IPS-18a (cell line): Measurements from ENCODE around the gene ANKRD29.

Experiments used
- H3K27ac ChIP-seq: one replicate; pipeline ENCODE4 v1.5.1; 2013; ENCODE audit warnings: low read length
- H3K27me3 ChIP-seq: one replicate; pipeline ENCODE4 v1.6.1; 2013; ENCODE audit warnings: mild to moderate bottlenecking, low read length; ENCODE audit not compliant: control insufficient read depth, insufficient read depth
- H3K36me3 ChIP-seq: one replicate; pipeline ENCODE4 v1.6.1; 2013; ENCODE audit warnings: low read depth, low read length; ENCODE audit not compliant: control insufficient read depth
- H3K4me1 ChIP-seq: one replicate; pipeline ENCODE4 v1.6.1; 2013; ENCODE audit warnings: low read depth, low read length; ENCODE audit not compliant: control insufficient read depth
- H3K4me3 ChIP-seq: one replicate; pipeline ENCODE4 v1.5.1; 2013; ENCODE audit warnings: low read length
- H3K9ac ChIP-seq: one replicate; pipeline ENCODE4 v1.6.1; 2013; ENCODE audit warnings: mild to moderate bottlenecking, low read length, moderate library complexity
- H3K9me3 ChIP-seq: one replicate; pipeline ENCODE4 v1.6.1; 2013; ENCODE audit warnings: low read depth, low read length; ENCODE audit not compliant: control insufficient read depth

The ANKRD29 gene, protein sequence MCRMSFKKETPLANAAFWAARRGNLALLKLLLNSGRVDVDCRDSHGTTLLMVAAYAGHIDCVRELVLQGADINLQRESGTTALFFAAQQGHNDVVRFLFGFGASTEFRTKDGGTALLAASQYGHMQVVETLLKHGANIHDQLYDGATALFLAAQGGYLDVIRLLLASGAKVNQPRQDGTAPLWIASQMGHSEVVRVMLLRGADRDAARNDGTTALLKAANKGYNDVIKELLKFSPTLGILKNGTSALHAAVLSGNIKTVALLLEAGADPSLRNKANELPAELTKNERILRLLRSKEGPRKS

DNA sequence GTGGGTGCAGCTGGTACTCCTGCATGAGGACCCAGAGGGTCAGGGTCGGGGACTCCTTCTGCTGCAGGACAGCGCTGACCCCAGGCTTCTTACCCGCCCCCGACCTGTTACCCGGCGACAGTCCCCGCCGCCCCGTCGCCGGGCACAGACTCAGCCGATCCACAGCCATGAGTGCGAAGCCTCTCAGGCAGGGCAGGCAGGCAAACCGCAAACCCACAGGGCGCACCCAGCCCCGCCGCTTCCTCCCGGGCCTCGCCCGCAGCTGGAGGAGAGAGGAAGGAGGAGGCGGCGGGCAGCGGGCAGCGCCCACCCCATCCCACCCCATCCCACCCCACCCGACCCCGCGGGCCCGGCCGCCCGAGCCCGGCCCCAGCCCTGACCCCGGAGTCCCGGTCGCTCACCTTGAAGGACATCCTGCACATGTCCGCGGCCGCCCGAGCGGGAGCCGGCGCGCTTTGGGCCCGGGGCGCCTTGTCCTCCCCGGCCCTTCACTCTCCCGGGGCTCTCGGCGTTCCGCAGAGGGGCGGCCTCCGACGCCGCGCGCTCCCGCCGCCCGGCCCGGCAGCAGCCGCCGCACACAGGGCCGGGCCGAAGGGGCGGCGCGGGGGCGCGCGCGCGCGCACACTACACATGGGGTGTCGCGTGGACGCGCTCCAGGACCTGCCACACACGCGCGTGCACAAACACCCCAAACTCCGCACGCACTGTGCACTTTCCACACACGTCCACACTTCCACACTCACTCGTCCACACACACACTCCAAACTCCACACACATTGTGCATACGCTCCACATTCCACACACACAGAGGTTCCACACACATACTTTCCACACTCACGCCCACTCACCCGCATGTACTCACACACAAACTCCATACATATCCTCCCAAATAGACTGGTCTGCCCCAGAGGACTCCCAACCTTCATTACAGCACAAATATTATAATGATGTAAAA is at the start of gene ANKRD29:
Gene ANKRD29 (minus strand): TSS at position 603 of the 955 bp plus-strand sequence. CDS start 181 bp downstream, at position 422.
- Histone ChIP-seq H3K27ac (no peak within 1 kb of the TSS), H3K9ac (no peak within 1 kb of the TSS), H3K27me3 (peaks cover 16% of the 10 kb centered on the region), H3K9me3 (no peaks in the 10 kb centered on the region), H3K4me1 (peaks cover 3% of the 10 kb centered on the region), H3K4me3 (peak within 1 kb of the TSS; percentile 73), H3K36me3 (no peaks in the 10 kb centered on the region)

DNA sequence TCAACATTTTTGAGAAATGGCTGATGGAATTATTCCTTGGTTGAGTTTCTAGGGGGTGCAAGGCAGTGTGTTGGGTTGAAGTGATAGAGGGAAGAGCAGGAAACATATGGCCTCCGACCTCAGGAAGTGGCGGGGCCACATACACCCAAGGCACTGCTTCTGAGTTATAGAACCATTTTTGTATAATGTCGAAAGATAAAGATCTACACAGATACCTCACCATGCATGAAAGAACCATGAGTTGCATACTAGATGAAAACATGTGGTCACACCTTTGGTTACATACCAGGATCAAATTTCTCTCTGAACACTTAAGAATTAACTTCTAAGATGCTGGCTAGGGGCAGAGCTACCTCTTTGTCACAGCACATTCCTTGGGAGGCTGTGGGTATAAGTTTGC is 49.7 kb upstream of the ANKRD29 start:
- H3K27ac ChIP-seq = no peak overlapping the region
- H3K9ac ChIP-seq = no peak overlapping the region
- no peaks in the 10 kb centered on the region for H3K9me3 ChIP-seq
- H3K27me3 ChIP-seq = no peaks in the 10 kb centered on the region
- H3K4me1 ChIP-seq = peaks cover 4% of the 10 kb centered on the region
- no peak overlapping the region for H3K4me3 ChIP-seq
- no peaks in the 10 kb centered on the region for H3K36me3 ChIP-seq

DNA sequence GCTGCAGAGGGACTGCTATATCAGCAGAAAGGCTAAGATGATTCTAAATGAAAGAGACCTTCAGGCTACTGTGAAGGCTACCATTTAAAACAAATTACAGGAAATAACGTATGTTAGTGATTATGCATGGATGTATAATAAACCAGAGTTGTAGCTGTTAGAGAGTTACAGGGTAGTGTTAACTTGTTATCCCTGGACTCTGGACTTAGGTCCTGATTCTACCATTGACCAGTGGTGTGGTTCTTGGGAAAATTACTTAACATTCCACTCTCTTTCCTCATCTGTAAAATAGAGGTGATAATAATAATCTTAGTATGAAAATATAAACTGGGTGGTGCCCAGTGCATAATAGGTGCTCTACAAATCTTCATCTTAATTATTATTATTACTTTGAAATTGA is 48.7 kb upstream of the ANKRD29 start:
- Histone ChIP-seq H3K4me3 (no peak overlapping the region), H3K36me3 (no peaks in the 10 kb centered on the region), H3K9me3 (no peaks in the 10 kb centered on the region), H3K27me3 (no peaks in the 10 kb centered on the region), H3K27ac (no peak overlapping the region), H3K9ac (no peak overlapping the region), H3K4me1 (peaks cover under 1% of the 10 kb centered on the region)

DNA sequence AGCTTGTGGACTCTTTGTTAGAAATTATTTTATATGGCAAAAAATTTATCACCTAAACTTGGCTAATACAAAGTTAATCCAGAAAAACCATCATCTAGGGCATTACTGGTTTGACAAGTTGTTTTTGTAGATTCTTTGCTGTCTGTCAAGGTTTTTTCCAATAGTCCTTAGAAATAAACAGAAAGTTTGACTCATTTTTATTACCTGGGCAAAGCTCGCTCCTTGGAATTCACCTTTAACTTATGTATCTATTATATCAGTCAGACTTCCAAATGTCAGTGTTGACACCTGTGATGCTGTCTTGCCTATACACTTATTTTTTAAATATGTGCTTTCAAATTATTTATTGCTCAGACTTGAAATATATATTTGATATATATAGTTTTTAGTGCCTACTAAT is 48.2 kb upstream of the ANKRD29 start:
- Histone ChIP-seq H3K36me3 (no peaks in the 10 kb centered on the region), H3K27me3 (no peaks in the 10 kb centered on the region), H3K4me3 (no peak overlapping the region), H3K9ac (no peak overlapping the region), H3K9me3 (no peaks in the 10 kb centered on the region), H3K4me1 (no peaks in the 10 kb centered on the region), H3K27ac (no peak overlapping the region)

DNA sequence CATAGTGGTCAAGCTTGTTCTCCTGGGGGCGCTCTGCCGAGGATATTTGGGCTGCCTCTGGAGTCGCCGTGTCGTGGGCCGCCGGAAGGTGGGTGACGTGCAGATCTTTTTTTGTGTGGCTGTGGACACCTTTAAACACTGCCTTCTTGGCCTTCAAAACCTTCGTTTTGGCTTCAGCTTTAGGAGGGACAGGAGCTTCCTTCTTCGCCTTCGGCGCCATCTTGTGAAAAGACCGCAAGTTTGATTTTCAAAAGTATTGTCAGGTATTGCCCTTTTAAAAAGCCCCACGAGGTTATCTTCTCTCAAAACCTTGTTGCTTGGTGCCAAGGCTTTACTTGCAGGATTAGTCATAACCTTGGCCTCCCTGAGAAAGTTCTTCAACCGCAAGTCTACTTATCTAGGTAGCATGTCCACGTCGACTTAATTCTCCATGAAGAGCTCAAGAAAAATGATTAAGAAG is 47.4 kb upstream of the ANKRD29 start:
- no peak overlapping the region for H3K4me3 ChIP-seq
- H3K4me1 ChIP-seq = no peaks in the 10 kb centered on the region
- H3K27me3 ChIP-seq = no peaks in the 10 kb centered on the region
- no peaks in the 10 kb centered on the region for H3K9me3 ChIP-seq
- no peak overlapping the region for H3K9ac ChIP-seq
- no peaks in the 10 kb centered on the region for H3K36me3 ChIP-seq
- H3K27ac ChIP-seq = no peak overlapping the region

DNA sequence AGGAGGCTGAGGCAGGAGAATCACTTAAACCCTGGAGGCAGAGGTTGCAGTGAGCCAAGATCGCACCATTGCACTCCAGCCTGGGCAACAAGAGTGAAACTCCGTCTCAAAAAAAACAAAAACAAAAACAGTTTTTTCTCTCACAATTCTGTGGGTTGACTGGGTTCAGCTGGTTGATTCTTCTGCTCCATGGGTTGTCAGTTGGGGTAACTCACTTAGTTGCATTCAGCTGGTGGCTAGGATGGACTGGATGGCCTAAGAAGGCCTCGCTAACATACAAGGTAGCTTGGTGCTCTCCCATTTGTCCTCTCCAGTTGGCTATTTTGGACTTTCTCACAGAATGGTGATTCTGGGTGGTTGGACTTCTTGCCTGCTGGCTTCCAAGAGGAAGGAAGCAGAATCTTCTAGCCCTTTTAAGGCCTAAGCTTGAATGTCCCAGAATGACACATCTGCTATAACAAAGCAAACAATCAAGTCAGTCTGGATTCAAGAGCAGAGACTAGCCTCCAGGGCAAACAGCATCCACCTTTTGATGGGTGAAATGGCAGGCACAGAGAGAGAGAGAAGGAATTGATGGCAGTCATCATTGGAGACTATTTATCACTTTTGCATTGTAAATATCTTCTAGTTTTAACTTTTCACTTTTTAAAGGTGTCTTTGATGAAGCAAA is 44.4 kb upstream of the ANKRD29 start:
- Histone ChIP-seq H3K27ac (no peak overlapping the region), H3K9me3 (no peaks in the 10 kb centered on the region)

DNA sequence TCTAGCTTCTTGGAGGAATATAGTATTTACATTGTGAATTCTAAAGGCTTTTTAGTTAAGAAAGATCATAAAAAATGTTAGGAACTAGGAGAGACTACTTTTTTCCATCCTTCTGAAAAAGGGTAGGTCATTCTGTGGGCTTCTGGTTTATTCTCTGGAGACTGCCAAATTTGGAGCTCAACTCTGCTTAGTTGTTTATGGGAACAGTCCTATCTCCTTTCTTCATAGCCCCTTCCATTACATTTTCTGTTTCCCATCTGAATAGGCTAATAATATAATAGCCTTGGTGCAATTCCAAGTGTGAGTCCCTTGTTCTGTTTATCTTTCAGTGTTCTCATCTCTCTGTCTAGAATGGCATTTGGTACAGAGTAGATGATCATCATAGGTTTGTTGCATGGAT is 42.1 kb upstream of the ANKRD29 start:
- Histone ChIP-seq H3K27me3 (no peaks in the 10 kb centered on the region), H3K36me3 (no peaks in the 10 kb centered on the region), H3K4me1 (no peaks in the 10 kb centered on the region), H3K9ac (no peak overlapping the region), H3K9me3 (no peaks in the 10 kb centered on the region), H3K4me3 (no peak overlapping the region), H3K27ac (no peak overlapping the region)

More for the DNA sequence above, 44.4 kb upstream of the ANKRD29 start:
- no peaks in the 10 kb centered on the region for H3K27me3 ChIP-seq
- H3K9ac ChIP-seq = no peak overlapping the region
- H3K36me3 ChIP-seq = no peaks in the 10 kb centered on the region
- no peaks in the 10 kb centered on the region for H3K4me1 ChIP-seq
- H3K4me3 ChIP-seq = no peak overlapping the region

DNA sequence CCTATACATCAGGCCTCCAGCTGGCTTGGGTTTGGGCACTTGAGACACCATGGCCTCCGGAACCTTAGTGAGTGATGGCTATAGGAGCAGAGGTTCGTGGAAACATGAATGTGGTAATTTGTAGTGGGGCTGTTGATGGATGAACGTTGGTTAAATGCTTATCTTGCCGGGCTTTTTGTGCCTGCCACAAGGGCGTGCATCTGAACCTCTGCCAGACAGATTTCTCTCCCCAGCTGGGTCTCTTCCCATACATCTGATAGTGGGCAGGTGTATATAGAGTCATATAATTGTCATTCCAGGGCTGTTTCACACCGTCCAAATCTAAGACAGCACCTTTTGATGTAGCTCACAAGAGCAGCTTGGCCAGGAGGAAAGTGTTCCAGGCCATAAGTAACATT is 41.3 kb upstream of the ANKRD29 start:
- Histone ChIP-seq H3K9ac (no peak overlapping the region), H3K36me3 (no peaks in the 10 kb centered on the region), H3K27me3 (no peaks in the 10 kb centered on the region), H3K27ac (no peak overlapping the region), H3K9me3 (no peaks in the 10 kb centered on the region), H3K4me1 (no peaks in the 10 kb centered on the region), H3K4me3 (no peak overlapping the region)

DNA sequence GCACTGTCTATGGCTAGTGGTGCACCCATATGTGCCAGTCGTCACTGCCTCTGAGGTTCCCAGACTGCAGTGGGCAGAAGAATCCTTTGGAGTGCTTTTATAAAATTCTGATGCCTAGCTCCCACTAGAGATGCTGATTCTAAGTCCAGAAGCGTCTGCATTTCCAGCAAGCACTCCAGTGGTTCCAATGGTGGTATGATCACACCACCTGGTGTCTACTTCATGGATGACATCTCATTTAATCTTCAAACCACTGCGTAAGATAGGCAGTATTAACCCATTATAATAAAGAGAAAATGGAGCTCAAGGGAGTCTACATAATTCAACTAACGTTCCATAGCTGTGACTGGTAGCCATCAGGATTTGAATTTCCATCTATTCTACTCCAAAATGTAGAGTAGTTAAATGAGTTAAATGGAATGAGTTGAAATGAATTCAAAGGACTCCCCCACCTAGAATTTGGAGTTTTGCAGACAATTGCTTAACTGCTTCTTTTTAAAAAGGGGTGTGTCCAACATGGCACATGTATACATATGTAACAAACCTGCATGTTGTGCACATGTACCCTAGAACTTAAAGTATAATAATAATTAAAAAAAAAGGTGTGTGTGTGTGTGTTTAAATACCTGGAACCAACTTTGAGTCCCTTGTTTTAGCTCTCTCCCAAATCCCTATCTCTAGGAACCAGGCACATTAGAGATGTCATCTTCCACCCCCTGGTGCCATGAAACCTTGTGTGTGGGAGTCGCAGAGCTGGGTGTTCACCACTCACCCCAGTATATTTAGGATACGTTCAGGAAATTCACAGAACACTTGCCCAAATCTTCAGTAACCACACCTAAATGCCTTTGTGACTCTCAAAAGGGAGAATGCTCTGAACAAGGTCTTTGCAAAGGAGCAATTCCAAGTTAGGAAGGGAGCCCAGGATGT is 40.6 kb upstream of the ANKRD29 start:
- Histone ChIP-seq H3K27me3 (no peaks in the 10 kb centered on the region), H3K4me1 (no peaks in the 10 kb centered on the region), H3K36me3 (no peaks in the 10 kb centered on the region), H3K9me3 (no peaks in the 10 kb centered on the region), H3K4me3 (no peak overlapping the region), H3K9ac (no peak overlapping the region), H3K27ac (no peak overlapping the region)

DNA sequence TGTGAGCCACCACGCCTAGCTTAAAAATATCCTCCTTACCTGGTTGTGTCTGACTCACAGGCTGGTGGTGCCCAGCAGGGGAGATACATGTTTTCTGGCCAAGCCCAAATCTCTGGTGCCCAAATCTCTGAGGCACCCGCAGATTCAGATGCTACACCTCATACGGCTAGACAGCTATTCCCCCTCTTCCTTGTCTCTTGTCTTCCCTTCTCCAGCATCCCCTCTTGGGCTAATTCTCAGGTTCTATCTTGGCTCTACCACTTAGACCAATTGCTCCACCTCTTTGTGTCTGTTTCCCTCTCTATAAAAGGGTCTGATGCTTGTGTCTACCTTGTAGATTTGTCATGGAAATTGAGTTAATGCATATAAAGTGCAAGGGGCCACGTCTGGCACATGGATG is 39.9 kb upstream of the ANKRD29 start:
- Histone ChIP-seq H3K27ac (no peak overlapping the region), H3K4me1 (no peaks in the 10 kb centered on the region), H3K4me3 (no peak overlapping the region), H3K9me3 (no peaks in the 10 kb centered on the region), H3K27me3 (no peaks in the 10 kb centered on the region), H3K9ac (no peak overlapping the region), H3K36me3 (no peaks in the 10 kb centered on the region)
